Mammary epithelial cell (primary cell): ENCODE measurements around the gene DIPK1B.

Experiments used
- EZH2 ChIP-seq: IDR thresholded peaks from 2 replicates; pipeline ENCODE4 v1.6.1; 2012; ENCODE audit warnings: low read length, inconsistent platforms, borderline replicate concordance
- TF ChIP-seq, protein P1 (sequence below), 2 donors: IDR thresholded peaks in 1 of 2; conservative IDR thresholded peaks in 1 of 2; 2 replicates each; pipeline ENCODE4 v1.5.1; 2011 to 2012; ENCODE audit warnings: inconsistent platforms in 2 of 2, low read length in 2 of 2, mild to moderate bottlenecking in 2 of 2, control low read depth in 1 of 2, low read depth in 1 of 2; ENCODE audit not compliant: insufficient read depth in 1 of 2; ENCODE audit errors: extremely low read depth in 1 of 2

DNA sequence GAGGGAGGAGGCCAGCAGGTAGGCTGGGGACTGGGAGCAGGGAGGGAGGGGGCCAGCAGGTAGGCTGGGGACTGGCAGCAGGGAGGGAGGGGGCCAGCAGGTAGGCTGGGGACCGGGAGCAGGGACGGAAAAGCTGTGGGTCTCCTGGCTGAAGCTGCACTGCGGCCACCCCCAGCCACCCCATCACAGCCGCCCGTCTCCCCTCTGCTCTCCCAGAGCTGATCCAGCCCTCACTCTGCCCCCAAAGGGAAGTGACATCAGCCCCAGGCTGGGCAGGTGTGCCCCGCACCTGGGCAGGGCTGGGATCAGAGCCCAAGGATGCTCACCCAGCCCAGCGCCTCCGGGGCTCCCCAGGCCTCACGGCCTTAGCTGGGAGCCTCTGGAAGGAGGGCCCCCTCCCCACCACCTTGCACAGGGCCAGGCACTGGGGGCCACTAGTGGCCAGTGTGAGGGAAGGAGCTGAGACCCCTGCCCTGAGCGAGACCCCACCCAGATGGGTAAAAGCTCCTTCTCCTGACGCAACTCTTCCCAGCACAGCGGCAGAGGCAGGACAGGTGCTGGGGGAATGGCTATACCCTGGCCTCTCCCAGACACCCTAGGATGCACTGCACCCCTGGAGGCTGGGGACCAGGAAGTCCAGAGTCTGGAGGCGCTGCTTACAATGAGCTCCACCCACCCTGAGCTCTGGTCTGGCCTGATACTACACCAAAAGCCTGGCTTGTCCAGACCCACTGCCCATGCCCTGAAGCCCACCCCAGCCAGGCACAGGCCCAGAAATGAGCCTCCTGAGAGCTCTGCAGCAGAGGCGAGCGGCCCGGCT is 36.7 kb upstream of the DIPK1B start:
- TF ChIP-seq, protein P1, sequence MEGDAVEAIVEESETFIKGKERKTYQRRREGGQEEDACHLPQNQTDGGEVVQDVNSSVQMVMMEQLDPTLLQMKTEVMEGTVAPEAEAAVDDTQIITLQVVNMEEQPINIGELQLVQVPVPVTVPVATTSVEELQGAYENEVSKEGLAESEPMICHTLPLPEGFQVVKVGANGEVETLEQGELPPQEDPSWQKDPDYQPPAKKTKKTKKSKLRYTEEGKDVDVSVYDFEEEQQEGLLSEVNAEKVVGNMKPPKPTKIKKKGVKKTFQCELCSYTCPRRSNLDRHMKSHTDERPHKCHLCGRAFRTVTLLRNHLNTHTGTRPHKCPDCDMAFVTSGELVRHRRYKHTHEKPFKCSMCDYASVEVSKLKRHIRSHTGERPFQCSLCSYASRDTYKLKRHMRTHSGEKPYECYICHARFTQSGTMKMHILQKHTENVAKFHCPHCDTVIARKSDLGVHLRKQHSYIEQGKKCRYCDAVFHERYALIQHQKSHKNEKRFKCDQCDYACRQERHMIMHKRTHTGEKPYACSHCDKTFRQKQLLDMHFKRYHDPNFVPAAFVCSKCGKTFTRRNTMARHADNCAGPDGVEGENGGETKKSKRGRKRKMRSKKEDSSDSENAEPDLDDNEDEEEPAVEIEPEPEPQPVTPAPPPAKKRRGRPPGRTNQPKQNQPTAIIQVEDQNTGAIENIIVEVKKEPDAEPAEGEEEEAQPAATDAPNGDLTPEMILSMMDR (conservative IDR thresholded peaks at IDR 0.05 in 1 of 2, IDR thresholded peaks at IDR 0.05 in 1 of 2; ENCODE audit: extremely low read depth in 1 of 2, insufficient read depth in 1 of 2, low read depth in 1 of 2, low read length in 2 of 2), result no peak
- TF ChIP-seq EZH2, result no peak
